Fibroblast of mammary gland (primary cell): Measurements from ENCODE around the gene EFCAB14.

Experiments used
- DNase-seq: peaks from one replicate; pipeline ENCODE4 v3.0.0-alpha.2; 2010; ENCODE audit warnings: low read depth
- H3K4me3 ChIP-seq: 2 replicates; pipeline ENCODE4 v1.5.1; 2011; ENCODE audit warnings: low read depth, mild to moderate bottlenecking, low read length, moderate library complexity; ENCODE audit not compliant: control insufficient read depth
- CTCF ChIP-seq: conservative IDR thresholded peaks from 2 replicates; pipeline ENCODE4 v1.5.1; 2011; ENCODE audit warnings: low read depth, low read length, inconsistent platforms; ENCODE audit not compliant: control insufficient read depth, insufficient read depth

The EFCAB14 gene

GRCh38 chr1:46637444-46638083, 81.3 kb downstream of the EFCAB14 start:
- no peak for DNase-seq
- no peak overlapping the region for H3K4me3 ChIP-seq
- no peak for TF ChIP-seq CTCF

- TF ChIP-seq CTCF, result no peak
- no peak overlapping the region for H3K4me3 ChIP-seq
- DNase-seq, result no peak
These were observed 83.7 kb downstream of the EFCAB14 start for GRCh38 chr1:46635205-46635604.

- DNase-seq, result no peak
- no peak for TF ChIP-seq CTCF
These were observed 88.2 kb downstream of the EFCAB14 start for GRCh38 chr1:46630719-46631118.

More at GRCh38 chr1:46630719-46631118, 88.2 kb downstream of the EFCAB14 start:
- H3K4me3 ChIP-seq, result no peak overlapping the region
